ENCODE results near the gene HSD3B2. TPM values are rescaled to one million over a fixed set of nuclear protein-coding genes. Genes with fewer than 3 reads are reported as not detected.

HSD3B2 gene
- total and polyA plus RNA-seq, 7 donors, result 5.4 TPM; not detected in 6

DNA sequence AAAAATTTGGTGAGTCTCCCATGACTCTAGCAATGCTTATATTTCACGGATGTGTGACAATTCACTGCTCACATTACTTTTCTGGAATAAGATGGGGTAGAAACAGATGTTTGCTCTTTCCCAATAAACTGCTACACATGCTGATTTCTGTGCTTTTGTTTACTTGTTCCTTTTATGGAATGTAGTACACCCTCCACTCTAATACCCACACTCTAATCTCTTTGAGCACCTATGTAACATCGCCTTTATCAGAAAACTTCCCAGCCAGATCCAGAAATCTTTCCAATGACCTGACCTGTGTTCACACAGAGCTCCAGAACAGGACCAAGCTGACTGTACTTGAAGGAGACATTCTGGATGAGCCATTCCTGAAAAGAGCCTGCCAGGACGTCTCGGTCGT, 4.2 kb downstream of the HSD3B2 start:
- Histone ChIP-seq H3K27ac (no peak overlapping the region), H3K36me3 (ENCODE audit: insufficient read depth in 1 of 2, low read depth in 1 of 2) (no peaks in the 10 kb centered on the region), H3K4me1 (no peaks in the 10 kb centered on the region), H3K4me3 (no peak overlapping the region), H3K27me3 (ENCODE audit: insufficient read depth in 3 of 3, low read length in 2 of 3) (no peaks in the 10 kb centered on the region), H3K9me3 (no peaks in the 10 kb centered on the region)
- intact Hi-C loops (cut with DNase I), result no loop called here
- ATAC-seq (no peak), DNase-seq (no peak)
- 44 to 62% (median 47%) methylated on average over 5 of the region's 5 CpGs for WGBS, 3 donors
- TF ChIP-seq, protein P1, sequence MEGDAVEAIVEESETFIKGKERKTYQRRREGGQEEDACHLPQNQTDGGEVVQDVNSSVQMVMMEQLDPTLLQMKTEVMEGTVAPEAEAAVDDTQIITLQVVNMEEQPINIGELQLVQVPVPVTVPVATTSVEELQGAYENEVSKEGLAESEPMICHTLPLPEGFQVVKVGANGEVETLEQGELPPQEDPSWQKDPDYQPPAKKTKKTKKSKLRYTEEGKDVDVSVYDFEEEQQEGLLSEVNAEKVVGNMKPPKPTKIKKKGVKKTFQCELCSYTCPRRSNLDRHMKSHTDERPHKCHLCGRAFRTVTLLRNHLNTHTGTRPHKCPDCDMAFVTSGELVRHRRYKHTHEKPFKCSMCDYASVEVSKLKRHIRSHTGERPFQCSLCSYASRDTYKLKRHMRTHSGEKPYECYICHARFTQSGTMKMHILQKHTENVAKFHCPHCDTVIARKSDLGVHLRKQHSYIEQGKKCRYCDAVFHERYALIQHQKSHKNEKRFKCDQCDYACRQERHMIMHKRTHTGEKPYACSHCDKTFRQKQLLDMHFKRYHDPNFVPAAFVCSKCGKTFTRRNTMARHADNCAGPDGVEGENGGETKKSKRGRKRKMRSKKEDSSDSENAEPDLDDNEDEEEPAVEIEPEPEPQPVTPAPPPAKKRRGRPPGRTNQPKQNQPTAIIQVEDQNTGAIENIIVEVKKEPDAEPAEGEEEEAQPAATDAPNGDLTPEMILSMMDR (IDR thresholded peaks at IDR 0.05), result no peak

DNA sequence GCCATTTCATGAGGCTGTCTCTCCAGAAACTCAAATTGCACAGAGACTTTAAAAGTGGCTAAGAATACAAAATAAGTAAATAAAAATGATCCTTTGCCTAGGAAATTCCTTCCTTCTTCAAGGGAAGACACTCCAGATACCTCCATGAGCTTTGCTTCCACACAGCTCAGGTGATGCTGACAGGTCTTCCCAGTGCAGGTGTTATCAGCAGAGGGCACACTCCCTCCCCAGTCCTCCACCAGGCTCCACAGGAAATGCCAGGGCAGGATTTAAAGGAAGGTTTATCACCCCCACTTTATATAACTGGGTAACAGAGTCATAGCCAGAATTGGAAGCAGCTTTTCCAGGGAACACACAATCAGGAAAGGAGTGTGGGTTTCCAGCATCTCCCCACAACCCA, 5.7 kb downstream of the HSD3B2 start:
- Histone ChIP-seq H3K27ac (no peak overlapping the region), H3K27me3 (ENCODE audit: insufficient read depth in 3 of 3, low read length in 2 of 3) (no peaks in the 10 kb centered on the region), H3K9me3 (no peaks in the 10 kb centered on the region), H3K4me3 (no peak overlapping the region), H3K36me3 (ENCODE audit: insufficient read depth in 1 of 2, low read depth in 1 of 2) (no peaks in the 10 kb centered on the region), H3K4me1 (no peaks in the 10 kb centered on the region)
- no peak for ATAC-seq
- DNase-seq, result no peak
- intact Hi-C loops (cut with DNase I), result no loop called here
- TF ChIP-seq, protein P1 (IDR thresholded peaks at IDR 0.05), result no peak

DNA sequence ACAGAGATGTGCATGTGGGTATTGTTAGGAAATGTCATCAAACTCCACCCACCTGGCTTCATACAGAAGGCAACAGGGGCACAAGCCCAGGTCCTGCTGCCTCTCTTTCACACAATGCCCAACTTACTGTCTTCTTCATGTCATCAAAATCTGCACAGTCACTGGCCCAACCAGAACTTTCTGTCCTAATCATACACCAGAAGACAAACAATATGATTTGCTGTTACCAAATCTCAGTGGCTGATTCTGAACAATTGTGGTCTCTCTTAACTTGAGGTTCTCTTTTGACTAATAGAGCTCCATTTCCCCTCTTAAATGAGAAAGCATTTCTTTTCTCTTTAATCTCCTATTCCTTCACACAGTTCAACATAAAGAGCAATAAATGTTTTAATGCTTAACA, 7.7 kb downstream of the HSD3B2 start:
- intact Hi-C loops (cut with DNase I), result no loop called here
- TF ChIP-seq, protein P1 (IDR thresholded peaks at IDR 0.05), result no peak
- no peak for ATAC-seq
- Histone ChIP-seq H3K9me3 (no peaks in the 10 kb centered on the region), H3K27ac (no peak overlapping the region), H3K4me1 (no peaks in the 10 kb centered on the region), H3K4me3 (no peak overlapping the region), H3K36me3 (ENCODE audit: insufficient read depth in 1 of 2, low read depth in 1 of 2) (no peaks in the 10 kb centered on the region), H3K27me3 (ENCODE audit: insufficient read depth in 3 of 3, low read length in 2 of 3) (no peaks in the 10 kb centered on the region)
- DNase-seq, result no peak

DNA sequence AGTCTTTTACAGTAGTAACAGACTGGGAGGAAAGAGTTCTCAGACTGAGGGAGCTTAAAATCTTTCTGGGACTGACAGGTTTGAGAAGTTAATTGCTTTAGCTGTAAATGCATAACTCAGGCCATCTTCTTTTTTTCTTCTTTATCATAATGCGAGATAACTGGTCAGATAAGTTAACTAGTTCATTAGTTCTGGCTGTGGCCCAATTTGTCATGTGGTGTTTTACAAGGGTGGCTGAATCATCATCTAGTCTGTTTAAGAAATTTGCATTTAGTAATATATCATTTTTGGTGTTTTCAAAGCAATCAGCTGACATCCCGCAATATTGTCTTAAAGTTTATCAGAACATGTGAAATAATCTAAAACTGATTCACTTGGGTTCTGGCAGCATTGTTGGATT, 14.0 kb downstream of the HSD3B2 start:
- intact Hi-C loops (cut with DNase I), result no loop called here
- Histone ChIP-seq H3K4me3 (no peak overlapping the region), H3K27me3 (ENCODE audit: insufficient read depth in 3 of 3, low read length in 2 of 3) (no peaks in the 10 kb centered on the region), H3K36me3 (ENCODE audit: insufficient read depth in 1 of 2, low read depth in 1 of 2) (no peaks in the 10 kb centered on the region), H3K4me1 (no peaks in the 10 kb centered on the region), H3K9me3 (no peaks in the 10 kb centered on the region), H3K27ac (no peak overlapping the region)
- ATAC-seq (no peak), DNase-seq (no peak)
- TF ChIP-seq, protein P1 (IDR thresholded peaks at IDR 0.05), result no peak
- WGBS, 3 donors, result 91 to 100% (median 98%) methylated on average over 2 of the region's 2 CpGs

DNA sequence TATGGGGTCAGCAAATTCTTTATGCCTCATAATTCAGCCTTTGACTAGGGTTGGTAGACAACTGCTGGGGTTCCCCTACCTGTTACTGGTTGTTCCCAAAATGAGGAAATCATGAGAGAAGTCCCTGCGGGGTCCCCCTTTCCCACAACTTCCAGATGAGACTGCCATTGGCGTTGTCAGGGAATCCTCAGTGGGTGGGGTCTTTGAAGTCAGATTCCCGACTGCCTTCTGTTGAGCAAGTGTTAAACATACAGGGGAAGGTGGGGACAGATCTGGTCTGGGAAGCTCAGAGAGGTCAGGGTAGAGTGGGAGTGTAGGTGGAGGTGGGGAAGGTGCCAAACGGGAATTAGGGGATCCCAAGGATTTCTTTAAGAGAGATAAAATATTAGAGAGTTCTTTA, 14.7 kb downstream of the HSD3B2 start:
- intact Hi-C loops (cut with DNase I), result no loop called here
- H3K27me3 ChIP-seq (ENCODE audit: insufficient read depth in 3 of 3, low read length in 2 of 3), result no peaks in the 10 kb centered on the region

More for the DNA sequence above, 14.7 kb downstream of the HSD3B2 start:
- 61 to 70% (median 66%) methylated on average over 4 of the region's 4 CpGs for WGBS, 3 donors
- TF ChIP-seq, protein P1 (IDR thresholded peaks at IDR 0.05), result no peak
- no peaks in the 10 kb centered on the region for H3K9me3 ChIP-seq
- H3K4me3 ChIP-seq, result no peak overlapping the region
- no peaks in the 10 kb centered on the region for H3K4me1 ChIP-seq
- ATAC-seq, result no peak
- no peaks in the 10 kb centered on the region for H3K36me3 ChIP-seq (ENCODE audit: insufficient read depth in 1 of 2, low read depth in 1 of 2)
- no peak overlapping the region for H3K27ac ChIP-seq
- DNase-seq, result no peak

Data from psoas muscle (tissue), 8 donors.